HG03039 (cell line): ENCODE results near the gene MAN2B1.
A peak's percentile ranks its signal among the peaks of the same experiment; 100 is the strongest.
"Not testable (repeated sequence)": the region's sequence is repeated elsewhere in the genome, so short reads cannot be mapped to it uniquely, and the experiment has no call there.

ENCODE experiments used
- ATAC-seq: cut with Tn5 transposase; IDR thresholded peaks from one replicate; pipeline ENCODE4 v1.9.1; 2021; ENCODE audit warnings: mild to moderate bottlenecking, moderate library complexity; ENCODE audit not compliant: unreplicated experiment

The MAN2B1 gene

GRCh38 chr19:12623361-12624031, 43.0 kb downstream of the MAN2B1 start:
- no peak for ATAC-seq

GRCh38 chr19:12621253-12622024, 45.1 kb downstream of the MAN2B1 start:
- not testable (repeated sequence) for ATAC-seq

DNA sequence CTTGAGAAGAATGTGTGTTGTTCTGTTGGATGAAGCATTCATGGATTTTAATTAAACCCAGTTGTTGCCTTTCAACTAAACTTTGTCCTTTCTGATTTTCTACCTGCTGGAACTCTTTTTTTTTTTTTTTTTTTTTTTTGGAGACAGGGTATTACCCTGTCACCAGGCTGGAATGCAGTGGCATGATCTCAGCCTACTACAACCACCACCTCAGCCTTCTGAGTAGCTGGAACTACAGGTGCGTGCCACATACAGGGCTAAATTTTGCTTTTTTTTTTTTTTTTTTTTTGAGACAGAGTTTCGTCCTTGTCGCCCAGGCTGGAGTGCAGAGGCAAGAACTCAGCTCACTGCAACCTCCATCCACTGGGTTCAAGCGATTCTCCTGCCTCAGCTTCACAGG, 48.9 kb downstream of the MAN2B1 start:
- ATAC-seq, result no peak

DNA sequence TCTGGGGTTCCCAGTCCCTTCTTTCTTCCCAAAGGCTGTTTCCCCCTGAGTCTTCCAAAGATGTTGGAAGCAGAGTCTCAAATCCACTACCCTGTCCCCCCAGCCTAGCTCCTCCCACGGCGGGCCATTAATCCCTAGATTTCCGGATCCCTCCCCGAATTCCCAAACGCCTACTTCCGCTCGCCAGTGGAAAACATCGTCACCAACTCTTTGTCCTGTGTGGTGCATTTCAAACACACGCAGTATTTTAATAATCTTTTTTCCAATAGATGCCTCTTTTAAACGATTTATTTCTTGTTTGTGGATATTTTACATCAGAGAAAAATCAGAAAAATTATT, 55.2 kb downstream of the MAN2B1 start:
- no peak for ATAC-seq

- peak; percentile 77 for ATAC-seq
Measured at GRCh38 chr19:12610540-12611360, 55.8 kb downstream of the MAN2B1 start, which contains the start of the genes ZNF490 and ZNF791. ZNF490 (minus strand) TSS chr19:12610813; CDS start chr19:12610680, 133 bp downstream. ZNF791 (plus strand) TSS chr19:12610920; CDS start chr19:12611080, 160 bp downstream.

GRCh38 chr19:12607631-12608030, 58.9 kb downstream of the MAN2B1 start:
- ATAC-seq, result no peak

DNA sequence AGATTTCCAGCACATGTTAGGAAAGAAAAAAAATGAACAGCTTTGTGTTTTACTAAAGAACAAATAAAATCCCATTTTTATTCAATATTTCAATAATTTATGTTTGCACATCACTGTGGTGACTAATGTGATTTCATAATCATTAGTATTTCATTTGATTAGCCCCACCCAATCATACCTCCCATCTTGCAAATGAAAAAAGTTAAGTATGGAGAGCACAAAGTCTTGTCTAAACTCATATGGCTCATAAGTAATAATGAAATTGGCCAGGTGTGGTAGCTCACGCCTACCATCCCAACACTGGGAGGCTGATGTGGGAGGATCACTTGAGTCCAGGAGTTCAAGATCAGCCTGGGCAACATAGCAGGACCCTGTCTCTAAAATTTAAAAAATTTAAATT, 59.7 kb downstream of the MAN2B1 start:
- no peak for ATAC-seq

DNA sequence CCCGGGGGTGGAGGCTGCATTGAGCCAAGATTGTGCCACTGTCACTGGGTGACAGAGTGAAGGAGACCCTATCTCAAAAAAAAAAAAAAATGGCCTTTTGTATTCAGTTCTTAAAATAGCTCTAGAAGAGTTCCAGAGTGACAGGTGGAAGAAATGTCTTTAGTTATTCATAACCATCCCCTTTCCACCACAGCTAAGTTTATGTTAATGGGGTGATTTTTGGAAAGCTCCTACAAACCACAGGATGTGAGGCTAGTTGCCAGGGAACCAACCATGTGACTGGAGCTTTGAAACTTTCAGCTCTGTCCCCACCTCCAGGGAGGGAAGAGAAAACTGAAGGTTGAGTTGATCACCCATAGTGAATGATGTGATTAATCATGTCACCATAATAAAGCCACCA, 62.8 kb downstream of the MAN2B1 start:
- ATAC-seq, result no peak

DNA sequence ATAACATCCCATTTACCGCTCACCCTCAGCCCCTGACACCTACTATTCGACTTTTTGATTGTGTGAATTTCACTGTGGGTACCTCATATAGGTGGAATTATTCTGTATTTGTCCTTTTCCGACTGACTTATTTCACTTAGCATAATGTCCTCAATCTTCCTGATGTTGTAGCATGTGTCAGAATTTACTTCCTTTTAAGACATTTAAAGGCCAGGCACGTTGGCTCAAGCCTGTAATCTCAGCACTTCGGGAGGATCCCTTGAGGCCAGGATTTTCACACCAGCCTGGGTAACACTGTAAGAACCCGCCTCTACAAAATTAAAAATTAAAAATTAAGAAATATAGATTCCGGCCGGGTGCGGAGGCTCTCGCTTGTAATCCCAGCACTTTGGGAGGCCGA, 68.9 kb downstream of the MAN2B1 start:
- no peak for ATAC-seq

- no peak for ATAC-seq
Measured at GRCh38 chr19:12596927-12597548, 69.5 kb downstream of the MAN2B1 start.
